GM19351 (cell line): ENCODE results near the gene CCNE1.
A peak's percentile ranks its signal among the peaks of the same experiment; 100 is the strongest.

Source experiments
- ATAC-seq: cut with Tn5 transposase; IDR thresholded peaks from one replicate; pipeline ENCODE4 v1.9.1; 2021; ENCODE audit warnings: mild to moderate bottlenecking, moderate library complexity; ENCODE audit not compliant: unreplicated experiment

Gene CCNE1

DNA sequence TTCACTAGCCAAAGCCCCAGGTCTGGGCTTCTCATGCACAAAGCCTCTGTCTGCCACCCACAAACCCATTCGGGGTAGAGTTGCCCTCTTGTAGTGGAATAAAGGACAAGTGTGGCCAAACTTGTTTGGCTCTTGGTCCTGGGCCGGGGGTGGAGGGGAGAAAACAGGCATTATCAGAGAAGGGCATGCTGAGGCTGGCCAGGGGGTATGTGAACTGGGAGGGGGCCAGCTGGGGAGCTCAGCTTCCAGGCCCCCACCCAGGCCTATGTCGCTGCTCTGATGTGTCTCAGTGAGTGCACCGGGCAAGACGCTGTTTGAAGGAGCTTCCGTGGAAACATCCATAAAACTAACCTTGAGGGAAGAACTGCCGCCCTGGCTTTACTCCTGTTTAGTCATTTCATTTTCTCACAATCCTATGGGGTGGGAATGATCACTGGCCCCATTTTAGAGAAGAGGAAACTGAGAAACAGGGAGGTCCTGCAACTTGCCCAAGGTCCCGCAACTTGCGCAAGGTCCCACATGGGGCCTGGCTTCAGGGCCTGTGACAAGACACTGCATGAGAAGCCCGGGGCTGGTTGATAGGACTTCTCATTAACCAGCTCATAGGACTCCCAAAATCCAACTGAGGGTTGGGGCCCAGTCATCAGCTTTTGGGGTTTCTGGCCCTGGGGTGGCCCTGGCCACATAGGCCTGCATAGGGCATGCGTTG lies 30.8 kb downstream of the CCNE1 start:
- ATAC-seq: no peak

DNA sequence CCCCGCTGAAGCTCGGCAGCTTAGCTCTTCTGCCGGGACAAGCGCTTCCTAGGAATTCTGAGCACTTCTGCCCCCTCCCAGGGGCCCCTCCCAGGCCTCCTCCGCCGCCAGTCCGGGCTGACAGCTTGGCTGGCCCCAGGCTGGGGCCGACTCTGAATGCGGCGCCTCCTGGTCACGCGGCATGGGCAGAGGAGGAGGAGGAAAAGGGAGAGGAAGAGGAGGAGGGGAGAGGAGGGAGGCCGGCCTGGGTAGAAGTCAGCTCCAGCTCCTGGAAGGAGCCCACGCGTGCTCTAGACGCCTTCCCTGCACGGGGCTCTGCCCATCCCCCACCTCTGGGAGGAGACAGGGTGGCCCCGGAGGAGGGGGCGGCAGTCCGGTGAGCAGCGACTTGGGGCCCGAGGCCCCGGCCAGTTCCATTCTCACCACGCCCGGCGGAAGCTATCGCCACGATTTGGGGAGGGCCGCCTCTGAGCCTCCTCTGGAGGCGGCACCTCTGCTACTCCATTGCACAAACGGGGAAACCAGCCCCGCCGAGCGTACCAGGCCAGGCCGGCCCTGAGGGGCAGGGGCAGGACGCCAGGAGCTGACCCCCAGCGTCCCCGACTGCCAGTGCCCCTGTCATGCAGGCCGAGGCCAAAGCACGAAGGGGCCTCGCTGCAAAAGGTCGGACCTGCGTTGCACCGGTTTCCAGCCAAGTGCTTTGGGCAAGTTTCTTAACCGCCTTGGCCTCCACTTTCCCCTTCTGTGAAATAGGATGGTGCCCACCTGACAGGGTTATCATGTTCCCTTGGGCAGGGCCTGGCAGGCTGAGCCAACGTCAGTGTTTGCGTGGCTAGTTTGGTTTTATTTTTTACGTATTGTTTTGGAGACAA lies 31.6 kb downstream of the CCNE1 start:
- no peak for ATAC-seq

DNA sequence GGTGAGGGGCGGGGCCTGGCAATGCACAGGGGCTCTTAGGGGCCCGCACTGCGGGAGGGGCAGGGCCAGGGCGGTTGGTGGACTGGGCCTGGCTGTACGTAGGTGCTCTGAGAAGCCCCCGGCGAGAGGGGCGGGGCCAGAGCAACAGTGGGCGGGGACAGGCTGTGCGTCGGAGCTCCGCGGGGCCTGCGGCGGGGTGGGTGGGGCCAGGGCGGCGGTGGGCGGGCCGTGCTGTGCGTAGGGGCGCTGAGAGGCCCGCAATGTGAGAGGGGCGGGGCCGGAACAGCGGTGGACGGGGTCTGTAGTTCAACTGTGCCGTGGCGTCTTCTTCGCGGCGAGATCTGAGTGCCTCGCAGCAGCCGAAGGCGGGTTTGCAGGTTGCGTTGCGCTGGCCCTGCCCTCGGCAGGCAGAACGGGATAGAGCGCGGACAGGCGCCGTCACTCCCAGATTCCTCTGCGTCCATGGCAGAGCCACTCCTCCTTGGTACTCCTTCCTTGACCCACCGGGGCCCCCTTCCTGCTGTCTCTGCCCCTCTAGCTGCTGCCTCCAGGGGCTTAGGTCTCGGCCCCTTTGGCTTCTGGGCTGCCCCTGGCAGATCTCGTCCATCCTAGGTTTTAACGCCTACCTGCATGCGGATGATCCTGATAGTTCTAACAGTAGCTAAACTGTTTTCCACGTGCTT lies 33.2 kb downstream of the CCNE1 start:
- ATAC-seq: peak; percentile 77

DNA sequence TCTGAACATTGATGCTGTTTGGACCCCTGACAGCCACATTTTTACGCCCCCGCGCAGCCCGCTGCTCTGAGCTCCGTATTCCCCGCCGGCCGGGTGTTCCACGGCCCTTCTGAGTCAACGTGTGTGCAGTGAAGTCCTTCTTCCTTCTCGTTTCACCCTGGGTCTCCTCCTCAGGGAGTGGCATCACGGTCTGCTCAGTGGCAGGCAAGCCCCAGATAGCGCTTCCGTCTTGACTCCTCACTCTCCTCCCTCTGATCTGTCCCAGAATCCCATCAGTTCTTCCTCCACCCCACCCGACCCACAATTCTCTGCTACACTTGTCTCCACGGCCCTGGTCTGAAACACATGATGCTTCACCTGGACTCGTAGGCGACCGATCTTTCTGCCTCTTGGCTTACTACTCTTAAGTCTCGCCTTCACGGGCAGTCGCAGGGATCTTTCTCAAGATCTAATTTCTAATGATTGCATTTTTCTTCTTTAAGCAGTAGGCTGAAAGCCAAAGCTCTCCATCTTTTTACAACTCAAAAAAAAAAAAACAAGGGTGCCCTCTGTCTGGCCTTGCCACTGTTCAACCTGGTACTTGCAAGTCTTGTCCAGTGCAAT lies 33.9 kb downstream of the CCNE1 start:
- ATAC-seq: no peak

DNA sequence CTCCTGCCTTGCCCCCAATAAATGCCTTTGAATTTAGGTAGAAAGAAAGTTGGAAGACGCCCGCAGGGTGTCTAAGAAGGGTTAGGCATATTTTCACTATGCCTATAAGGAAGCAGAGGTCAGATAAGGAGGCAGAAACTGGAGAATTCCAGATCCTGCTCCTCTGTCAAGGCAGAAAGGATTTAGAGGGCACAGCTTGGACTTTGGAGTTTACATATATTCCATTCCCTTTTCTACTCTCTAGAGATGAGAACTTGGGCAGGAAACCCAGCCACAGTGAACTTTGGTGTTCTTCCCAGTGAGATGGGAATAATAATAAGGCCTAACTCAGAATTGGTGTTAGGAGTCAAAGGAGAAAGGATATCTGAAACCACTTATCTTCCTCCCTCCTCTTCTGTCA lies 37.4 kb downstream of the CCNE1 start:
- no peak for ATAC-seq

DNA sequence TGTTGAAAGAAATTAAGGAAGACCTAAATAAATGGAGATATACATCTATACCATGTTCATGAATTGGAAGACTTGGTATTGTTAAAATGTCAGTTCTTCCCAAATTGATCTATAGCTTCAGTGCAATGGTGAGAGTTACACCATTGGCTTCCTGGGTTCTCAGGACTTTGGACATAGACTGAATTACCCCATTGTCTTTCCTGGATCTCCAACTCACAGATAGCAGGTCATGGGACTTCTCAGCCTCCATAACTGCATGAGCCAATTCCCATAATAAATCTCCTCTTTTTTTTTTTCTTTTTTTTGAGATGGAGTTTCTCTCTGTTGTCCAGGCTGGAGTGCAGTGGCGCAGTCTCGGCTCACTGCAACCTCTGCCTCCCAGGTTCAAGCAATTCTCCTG lies 38.7 kb downstream of the CCNE1 start:
- ATAC-seq: no peak

DNA sequence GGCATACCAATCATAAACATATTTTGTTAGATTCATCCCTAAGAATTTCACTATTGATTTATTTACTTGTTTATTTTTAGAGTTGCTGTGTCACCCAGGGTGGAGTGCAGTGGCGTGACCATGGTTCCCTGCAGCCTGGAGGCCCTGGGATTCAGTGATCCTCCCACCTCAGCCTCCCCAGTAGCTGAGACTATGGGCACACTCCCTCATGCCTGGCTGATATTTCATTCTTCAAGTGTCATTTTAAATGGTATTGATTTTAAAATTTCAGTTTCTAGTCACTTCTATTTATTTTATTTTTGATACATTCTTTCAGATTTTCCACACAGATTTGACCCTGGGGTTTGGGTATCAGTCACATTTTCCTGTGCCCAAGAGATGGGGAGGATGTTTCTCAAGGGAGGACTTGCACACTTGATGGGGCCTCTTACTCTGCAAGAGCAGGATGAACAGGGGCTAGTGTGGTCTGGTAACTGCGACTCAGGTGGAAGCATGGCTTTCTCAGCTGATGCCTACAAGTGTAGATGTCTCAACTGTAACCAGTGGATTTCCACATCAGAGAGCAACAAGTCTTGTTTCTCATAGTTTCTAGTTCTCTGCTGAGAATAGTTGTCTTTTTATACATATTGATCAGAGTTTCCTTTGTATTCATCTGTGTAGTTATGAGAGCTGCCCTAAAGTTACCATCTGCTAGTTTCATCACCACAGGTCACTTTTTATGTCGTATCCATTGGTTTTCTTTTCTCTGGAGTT lies 40.2 kb downstream of the CCNE1 start:
- ATAC-seq: peak; percentile 87

DNA sequence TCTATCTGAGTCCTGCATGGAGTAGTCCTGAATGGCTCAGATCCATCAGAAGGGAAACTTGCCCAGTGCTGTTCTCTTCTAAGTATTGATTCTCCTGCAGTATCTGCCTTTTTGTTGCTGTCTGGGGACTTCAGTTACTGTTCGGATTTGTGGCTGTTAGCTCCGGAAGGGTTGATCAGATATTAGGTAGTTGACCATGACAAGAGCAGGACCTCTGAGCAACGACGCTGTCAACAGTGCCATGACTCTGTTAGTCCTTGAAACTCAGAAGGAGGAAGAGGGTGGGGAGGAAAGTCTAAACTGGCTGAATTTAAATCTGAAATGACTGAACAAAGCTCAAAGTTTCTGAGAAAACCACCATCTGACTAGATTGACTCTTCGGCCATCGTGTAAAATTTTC lies 42.2 kb downstream of the CCNE1 start:
- no peak for ATAC-seq

DNA sequence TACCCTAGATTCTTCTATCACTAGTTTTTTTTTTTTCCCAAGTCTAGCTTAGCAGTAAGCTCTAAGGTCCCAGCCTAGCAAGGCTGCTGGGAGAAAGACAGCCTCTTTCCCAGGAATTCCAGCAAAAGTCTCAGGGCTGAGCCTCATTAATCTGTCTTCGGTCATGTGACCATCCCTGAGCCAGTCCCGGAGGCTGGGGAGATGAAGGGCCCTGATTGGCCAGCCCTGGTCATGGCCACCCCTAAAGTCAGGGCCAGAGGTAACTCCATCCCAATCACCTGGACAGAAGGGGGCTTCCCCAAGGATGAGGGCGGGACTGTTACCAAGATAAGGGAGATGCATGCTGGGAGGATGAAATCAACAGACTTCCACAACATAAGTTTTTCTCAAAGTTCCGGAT lies 43.3 kb downstream of the CCNE1 start:
- no peak for ATAC-seq

DNA sequence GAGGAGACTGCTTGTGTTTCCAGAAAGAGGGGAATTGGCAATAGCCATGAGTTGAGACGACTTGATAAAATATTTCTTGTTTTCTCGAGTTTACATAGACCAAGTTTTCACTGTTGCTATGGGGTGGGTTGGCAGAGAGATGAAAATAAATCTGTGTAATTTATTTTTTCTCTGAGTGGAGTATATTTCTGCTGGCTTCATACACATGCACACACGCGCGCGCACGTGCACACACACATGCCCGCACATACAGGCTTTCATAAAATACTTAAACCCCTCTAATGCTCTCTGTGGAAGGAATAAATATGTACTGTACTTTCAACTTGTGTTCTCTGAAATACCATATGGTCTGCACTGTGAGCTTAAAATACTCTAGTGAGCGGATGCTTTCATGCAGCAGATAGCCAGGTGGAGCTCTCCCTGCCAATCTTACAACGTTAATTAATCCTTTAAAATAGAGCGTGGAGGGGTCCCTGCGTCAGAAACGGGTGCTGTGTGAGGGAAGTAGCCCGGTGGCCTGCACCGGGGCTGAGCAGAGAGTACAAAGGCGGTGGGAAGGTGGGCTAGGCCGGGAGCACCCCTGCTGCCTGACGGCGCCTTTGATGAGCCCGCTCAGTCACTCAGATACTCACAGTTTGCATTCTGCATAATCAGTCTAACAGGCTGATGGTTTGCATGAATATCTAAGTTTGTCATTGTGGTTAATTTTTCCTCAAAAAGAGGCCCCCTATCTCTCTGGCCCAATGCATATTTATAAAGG lies 44.1 kb downstream of the CCNE1 start:
- ATAC-seq: no peak

DNA sequence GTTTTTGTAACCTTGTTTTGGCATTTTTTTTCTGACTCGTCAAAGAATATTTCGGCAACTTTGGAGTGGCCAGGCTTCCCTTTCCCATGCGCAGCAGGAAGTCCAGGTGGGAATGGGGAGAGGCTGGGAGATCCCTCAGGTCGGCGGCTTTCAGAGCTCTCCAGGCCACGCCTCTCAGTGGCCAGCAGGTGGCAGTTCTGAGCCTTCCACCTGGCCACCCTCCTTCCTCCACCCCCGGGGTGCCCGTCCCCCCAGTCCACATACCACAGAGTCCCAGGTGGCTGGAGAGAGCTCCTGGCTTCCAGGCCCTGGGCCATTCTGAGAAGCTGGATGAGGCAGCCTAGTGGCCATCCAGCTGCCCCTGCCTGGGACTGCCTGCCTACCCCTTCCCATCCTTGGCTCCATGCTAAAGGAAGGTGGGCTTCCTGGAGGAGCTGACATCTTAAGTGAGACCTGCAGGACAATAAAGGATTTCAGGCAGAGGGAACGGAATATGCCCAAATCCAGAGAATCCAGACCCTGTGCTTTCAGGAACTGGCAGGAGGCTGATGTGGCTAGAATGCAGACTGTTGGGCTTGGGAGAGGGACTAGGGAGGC lies 46.3 kb downstream of the CCNE1 start:
- peak; percentile 68 for ATAC-seq

DNA sequence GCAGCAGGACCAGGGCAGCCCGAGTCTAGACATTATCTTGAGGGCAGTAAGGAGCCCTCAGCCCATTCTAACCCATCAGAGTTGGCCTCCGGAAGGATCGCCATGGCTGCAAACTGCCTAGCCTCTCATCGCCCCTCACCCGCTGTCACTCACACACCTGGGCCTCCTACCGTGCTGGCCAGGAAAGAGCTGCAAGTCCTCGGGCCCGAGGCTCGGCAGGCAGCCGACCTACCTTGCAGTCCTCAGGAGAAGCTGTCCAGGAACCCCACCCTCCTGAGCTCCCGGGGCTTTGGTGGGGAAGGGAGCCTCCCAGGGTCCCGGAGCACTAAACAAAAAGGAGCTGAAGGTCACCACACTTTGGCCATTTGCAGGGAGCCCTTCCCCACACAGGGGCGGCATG lies 46.8 kb downstream of the CCNE1 start:
- ATAC-seq: no peak

DNA sequence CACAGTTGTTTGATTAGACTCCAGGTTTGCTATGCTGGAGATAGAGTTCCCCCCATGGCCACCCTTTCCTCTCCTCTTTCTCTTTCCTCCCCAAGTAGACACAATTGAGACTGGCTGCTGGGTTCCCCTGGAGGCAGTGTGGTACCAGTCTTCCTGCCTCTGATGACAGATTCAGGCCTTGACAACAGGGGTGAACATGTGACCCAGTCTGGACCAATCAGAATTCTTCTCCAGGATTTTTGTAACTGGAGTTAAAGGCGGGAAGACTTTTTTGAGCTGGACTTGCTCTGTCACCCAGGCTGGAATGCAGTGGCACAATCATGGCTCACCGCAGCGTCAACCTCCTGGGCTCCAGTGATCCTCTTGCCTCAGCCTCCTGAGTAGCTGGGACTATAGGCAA lies 48.7 kb downstream of the CCNE1 start:
- no peak for ATAC-seq

DNA sequence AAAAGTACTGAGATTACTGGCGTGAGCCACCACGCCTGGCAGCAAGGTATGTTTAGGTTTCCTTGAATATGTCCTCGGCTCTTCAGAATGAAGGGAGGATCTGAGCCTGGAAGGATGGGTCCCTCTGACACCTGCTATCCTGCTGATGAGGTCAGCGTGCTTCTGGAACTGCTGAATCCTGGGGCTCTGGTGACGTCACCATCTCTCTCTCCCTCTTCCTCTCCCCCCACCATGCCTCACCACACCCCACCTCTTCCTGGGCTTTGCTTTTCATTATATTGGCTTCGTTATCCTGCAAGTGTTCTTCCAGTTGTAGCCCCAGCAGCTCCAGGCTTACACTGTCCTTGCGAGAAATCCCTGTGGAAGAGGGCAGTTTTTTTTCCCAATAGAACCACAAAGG lies 49.8 kb downstream of the CCNE1 start:
- ATAC-seq: no peak

DNA sequence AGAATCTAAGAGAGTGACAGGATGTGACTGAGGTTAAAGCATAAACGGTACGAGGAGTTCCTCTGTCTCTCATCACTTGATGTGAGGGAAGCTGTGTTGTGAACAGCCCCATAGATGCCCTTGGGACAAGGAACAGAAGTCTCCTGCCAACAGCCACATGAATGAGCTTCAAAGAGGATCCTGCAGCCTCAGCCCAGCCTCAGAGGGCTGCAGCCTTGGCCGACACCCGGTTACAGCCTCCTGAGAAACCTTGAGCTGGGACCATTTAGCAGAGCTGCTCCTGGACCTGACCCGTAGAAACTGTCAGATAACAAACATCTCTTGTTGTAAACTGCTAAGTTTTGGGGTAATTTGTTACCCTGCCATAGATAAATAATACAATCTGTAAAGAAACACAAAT lies 54.2 kb downstream of the CCNE1 start:
- ATAC-seq: no peak

DNA sequence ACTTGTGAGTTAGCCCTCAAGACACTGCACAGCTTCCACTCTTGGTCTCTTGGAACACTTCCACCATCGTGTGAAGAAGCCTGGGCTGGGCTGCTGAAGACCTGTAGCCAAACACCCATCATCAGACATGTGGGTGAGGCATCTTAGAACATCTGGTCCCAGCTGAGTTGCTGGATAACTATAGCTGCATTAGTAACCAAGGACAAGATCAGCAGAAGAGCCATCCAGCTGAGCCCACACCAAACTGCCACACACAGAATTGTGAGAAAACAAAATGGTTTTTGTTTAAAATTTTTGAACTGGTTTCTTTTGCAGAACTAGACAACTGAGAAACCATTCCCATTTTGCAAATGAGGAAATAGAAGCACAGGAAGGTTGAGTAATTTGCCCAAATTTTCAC lies 56.2 kb downstream of the CCNE1 start:
- no peak for ATAC-seq

DNA sequence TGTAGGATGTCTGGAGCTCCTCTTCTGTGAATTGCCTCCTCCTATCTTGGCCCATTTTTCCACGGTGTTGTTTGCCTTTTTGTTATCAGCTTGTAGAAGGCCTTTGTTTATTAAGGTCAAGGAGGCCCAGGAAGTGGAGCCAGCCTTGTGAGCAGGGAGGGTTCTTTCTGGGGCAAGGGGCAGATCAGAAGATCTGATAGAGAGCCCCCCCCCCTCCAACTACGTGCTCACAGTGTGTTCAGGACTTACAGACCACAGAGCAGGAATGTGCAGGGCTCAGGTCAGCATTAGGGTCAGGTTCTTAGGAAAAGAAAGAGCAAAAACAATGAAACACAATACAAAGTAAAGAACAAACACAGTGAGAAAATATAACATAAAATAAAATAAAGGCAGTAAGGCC lies 59.4 kb downstream of the CCNE1 start:
- no peak for ATAC-seq

DNA sequence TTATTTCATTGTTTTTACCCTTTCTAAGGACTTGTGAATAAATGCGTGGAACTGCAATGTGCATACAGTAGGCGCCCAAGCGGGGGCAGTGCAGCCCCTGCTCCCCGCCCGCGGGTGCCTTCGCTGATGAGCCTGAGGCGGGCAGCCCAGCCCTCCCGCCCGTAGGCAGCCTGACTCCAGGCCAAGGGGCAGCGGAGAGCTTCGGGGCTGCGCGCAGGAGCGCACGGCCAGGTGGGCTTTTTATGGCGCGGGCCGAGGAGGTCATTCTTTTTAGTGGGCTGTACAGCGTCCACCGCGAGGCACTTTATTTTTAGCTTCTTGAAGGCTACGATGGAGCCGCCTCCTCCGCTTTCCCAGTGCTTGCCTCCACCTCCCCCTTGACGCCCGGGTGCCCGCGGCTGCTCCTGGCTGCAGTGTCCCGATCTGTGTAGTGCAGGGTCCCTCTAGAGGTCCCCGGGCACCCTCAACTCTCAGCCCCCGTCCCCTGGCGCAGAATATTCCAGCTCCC lies 60.5 kb downstream of the CCNE1 start:
- ATAC-seq: no peak

DNA sequence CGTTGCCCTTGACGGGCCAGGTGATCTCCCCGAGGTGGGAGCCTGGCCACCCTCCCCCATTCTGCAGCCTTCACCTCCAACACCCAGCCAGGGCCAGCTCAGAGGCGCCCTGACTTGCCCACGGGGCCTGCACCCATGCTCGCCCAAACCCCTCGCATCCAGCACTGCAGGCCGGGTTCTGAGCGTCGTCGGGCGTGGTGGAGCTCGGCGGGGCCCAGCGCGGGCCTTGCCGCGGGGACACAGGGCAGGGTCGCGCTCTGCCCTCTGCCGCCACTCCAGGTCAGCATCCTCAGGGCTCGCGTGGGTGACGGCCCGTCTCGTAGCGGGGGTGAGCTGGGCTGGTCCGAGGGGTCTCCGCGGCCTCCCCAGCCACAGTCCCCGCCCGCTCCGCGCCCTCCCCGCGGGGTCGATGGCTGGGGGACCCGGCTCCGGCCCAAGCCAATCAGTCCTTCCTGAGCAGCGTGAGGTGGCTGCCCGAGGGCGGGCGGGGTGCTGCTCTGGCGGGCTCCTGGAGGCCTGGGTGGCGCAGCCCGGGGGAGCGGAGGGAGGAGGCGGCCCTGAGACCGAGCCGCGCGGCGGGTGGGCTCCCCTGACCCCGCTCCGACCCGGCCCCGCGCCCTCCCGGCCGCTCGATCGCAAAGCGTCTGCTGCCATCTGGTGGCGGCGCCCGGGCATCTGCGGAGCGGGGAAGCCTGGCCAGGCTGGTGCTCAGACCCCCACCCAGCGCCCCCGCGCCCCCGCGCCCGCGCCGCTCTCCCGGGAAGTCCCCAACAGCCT lies 61.4 kb downstream of the CCNE1 start:
- ATAC-seq: no peak
